SK-N-SH (cell line): ENCODE results near the gene SH2D3C. TPM values are rescaled to one million over a fixed set of nuclear protein-coding genes. Genes with fewer than 3 reads are reported as not detected.

ENCODE experiments used
- CTCF ChIA-PET: fragments of 300-600, 350-600 bp; formaldehyde crosslinking; extraction: SDS; loops from one replicate; lab custom pipeline; 2021; lab: Yijun Ruan, JAX
- POLR2A ChIA-PET: fragments of 350-600 bp; sonication (Branson Sonifier 250); formaldehyde crosslinking; extraction: SDS; loops from one replicate; lab custom pipeline; 2020; ENCODE audit warnings: antibody characterized with exemption, inconsistent platforms; lab: Yijun Ruan, JAX
- DNase-seq: peaks from one replicate; pipeline ENCODE4 v3.0.0; 2012
- H2AFZ ChIP-seq: fragments of 200-600 bp; sonication (generic); 2 replicates; pipeline ENCODE4 v1.8.1; 2016; ENCODE audit warnings: antibody characterized with exemption, mild to moderate bottlenecking, low read depth
- H3F3A ChIP-seq: fragments of 200-600 bp; sonication (generic); replicated peaks from 2 replicates; pipeline ENCODE3; 2016; ENCODE audit warnings: antibody characterized with exemption, mild to moderate bottlenecking; ENCODE audit not compliant: insufficient read depth
- H3K27ac ChIP-seq, 2 experiments: fragments of 200-500 bp in 1 of 2; fragments of 200-600 bp in 1 of 2; sonication (Bioruptor generic) in 1 of 2; sonication (generic), shearing (Covaris generic) in 1 of 2; 2 replicates each; pipeline versions ENCODE4 v1.5.1 to v1.6.1; 2014 to 2016; ENCODE audit warnings: low read depth in 2 of 2, inconsistent platforms in 1 of 2, low read length in 1 of 2, mild to moderate bottlenecking in 1 of 2, mixed read lengths in 1 of 2
- H3K27me3 ChIP-seq: fragments of 200-600 bp; sonication (generic), shearing (Covaris generic); 2 replicates; pipeline ENCODE4 v1.6.1; 2016; ENCODE audit warnings: mixed run types; ENCODE audit not compliant: insufficient read depth
- H3K36me3 ChIP-seq, 2 experiments: fragments of 200-500 bp in 1 of 2; fragments of 200-600 bp in 1 of 2; sonication (Bioruptor generic) in 1 of 2; sonication (generic) in 1 of 2; replicated peaks in 1 of 2; 2 replicates each; pipeline versions ENCODE3 to v1.5.1; 2014 to 2016; ENCODE audit warnings: low read length in 1 of 2, mild to moderate bottlenecking in 1 of 2; ENCODE audit not compliant: insufficient read depth in 2 of 2, control insufficient read depth in 1 of 2
- H3K4me1 ChIP-seq, 2 experiments: fragments of 200-500 bp in 1 of 2; fragments of 200-600 bp in 1 of 2; sonication (Bioruptor generic) in 1 of 2; sonication (generic), shearing (Covaris generic) in 1 of 2; 2 replicates each; pipeline versions ENCODE4 v1.5.1 to v1.6.1; 2014 to 2016; ENCODE audit warnings: low read depth in 1 of 2, low read length in 1 of 2, mixed run types in 1 of 2; ENCODE audit not compliant: insufficient read depth in 2 of 2, control insufficient read depth in 1 of 2
- H3K4me2 ChIP-seq: fragments of 200-600 bp; sonication (generic), shearing (Covaris generic); 2 replicates; pipeline ENCODE4 v1.6.1; 2017; ENCODE audit warnings: mixed run types
- H3K4me3 ChIP-seq, 2 experiments: fragments of 200-500 bp in 1 of 2; fragments of 200-600 bp in 1 of 2; sonication (Bioruptor generic) in 1 of 2; sonication (generic), shearing (Covaris generic) in 1 of 2; 2 replicates each; pipeline versions ENCODE4 v1.5.1 to v1.8.1; 2014 to 2016; ENCODE audit warnings: low read depth in 2 of 2, inconsistent platforms in 1 of 2, low read length in 1 of 2, mild to moderate bottlenecking in 1 of 2, mixed read lengths in 1 of 2, moderate library complexity in 1 of 2
- H3K79me2 ChIP-seq: fragments of 200-600 bp; sonication (generic); 2 replicates; pipeline ENCODE4 v1.8.1; 2017; ENCODE audit warnings: mild to moderate bottlenecking; ENCODE audit not compliant: insufficient read depth
- H3K9ac ChIP-seq: fragments of 200-600 bp; sonication (generic); 2 replicates; pipeline ENCODE4 v1.6.1; 2017; ENCODE audit warnings: mixed run types
- H3K9me2 ChIP-seq: fragments of 200-600 bp; sonication (generic); 2 replicates; pipeline ENCODE4 v1.6.1; 2017; ENCODE audit warnings: mixed run types
- H3K9me3 ChIP-seq: fragments of 200-600 bp; sonication (generic); 2 replicates; pipeline ENCODE4 v1.6.1; 2017; ENCODE audit warnings: mixed run types, mild to moderate bottlenecking, moderate library complexity
- H4K20me1 ChIP-seq: fragments of 200-600 bp; sonication (generic); 2 replicates; pipeline ENCODE4 v1.6.1; 2017; ENCODE audit warnings: mild to moderate bottlenecking, mixed run types; ENCODE audit not compliant: insufficient read depth
- CTCF ChIP-seq: fragments of 200-600 bp; sonication (generic); IDR thresholded peaks from 2 replicates; pipeline ENCODE4 v1.6.1; 2017; ENCODE audit warnings: antibody characterized with exemption, mild to moderate bottlenecking, moderate library complexity
- FOXJ3 ChIP-seq: sonication (generic); formaldehyde crosslinking; IDR thresholded peaks from 2 replicates; pipeline ENCODE4 v1.5.1; 2020; ENCODE audit warnings: mild to moderate bottlenecking, missing genetic modification reagents
- FOXM1 ChIP-seq: IDR thresholded peaks from 2 replicates; pipeline ENCODE4 v1.4.0; 2012; ENCODE audit warnings: low read depth, mild to moderate bottlenecking
- GABPA ChIP-seq: IDR thresholded peaks from 2 replicates; pipeline ENCODE4 v1.4.0; 2012; ENCODE audit warnings: low read depth, mild to moderate bottlenecking
- RAD21 ChIP-seq: IDR thresholded peaks from 2 replicates; pipeline ENCODE4 v1.6.1; 2012; ENCODE audit warnings: mild to moderate bottlenecking, low read length
- RCOR1 ChIP-seq: fragments of 150-350 bp; IDR thresholded peaks from 2 replicates; pipeline ENCODE4 v1.6.1; 2017; ENCODE audit warnings: antibody characterized with exemption, low read length
- WGBS: methylation state at CpG from one replicate; pipeline ENCODE4 v1.1.6; 2017; ENCODE audit warnings: low lambda C conversion rate; 5-methylcytosine and 5-hydroxymethylcytosine counted together
- polyA plus RNA-seq, 3 experiments: library from polyadenylated mRNA; depleted of rRNA; stranded (reverse); fragments of >200 nt; gene quantifications; 2 replicates each; pipeline ENCODE4 v1.2.3, GENCODE V29; 2012

The SH2D3C gene
- polyA plus RNA-seq, 1 of the 3 experiments (the other 2 are of a cell fraction), result 0.15 TPM

GRCh38 chr9:127689329-127690000 lies 89.0 kb downstream of the SH2D3C start:
- no peaks in the 10 kb centered on the region for H3K9me2 ChIP-seq
- peaks cover 18 to 46% of the 10 kb centered on the region in 2 experiments for H3K36me3 ChIP-seq
- H3K27ac ChIP-seq, result no peak overlapping the region
- H3K4me2 ChIP-seq, result no peak overlapping the region
- WGBS, result 94% methylated on average over 11 of the region's 13 CpGs
- H3K79me2 ChIP-seq, result no peaks in the 10 kb centered on the region
- peaks cover 0 to 3% of the 10 kb centered on the region in 2 experiments; a peak in 1 of 4 replicates for H3K4me1 ChIP-seq
- CTCF ChIA-PET, result interaction anchor here (0.6 kb wide), 1 partner anchor 105 kb away, joined by 4 read pairs; no protein-coding TSS in a partner anchor
- POLR2A ChIA-PET, result no interaction called here
- no peaks in the 10 kb centered on the region for H3F3A ChIP-seq
- H2AFZ ChIP-seq, result no peak overlapping the region
- no peak overlapping the region for H3K9ac ChIP-seq
- no peaks in the 10 kb centered on the region for H4K20me1 ChIP-seq
- no peaks in the 10 kb centered on the region for H3K27me3 ChIP-seq
- H3K9me3 ChIP-seq, result no peaks in the 10 kb centered on the region
- no peak for TF ChIP-seq CTCF
- no peak for TF ChIP-seq FOXM1
- no peak for TF ChIP-seq GABPA
- TF ChIP-seq RAD21, result no peak
- TF ChIP-seq FOXJ3, result no peak
- no peak for TF ChIP-seq RCOR1
- DNase-seq, result no peak
- H3K4me3 ChIP-seq, result no peak overlapping the region

Other genes with a start within 250 kb of the SH2D3C start
- gene STXBP1, start 166.4 kb downstream of the SH2D3C start, polyA plus RNA-seq (2012; rRNA removed), result 33.0 and 44.3 TPM in 2 replicates
- 0.19 and 0.25 TPM in 2 replicates for gene CFAP157, start 71.7 kb downstream of the SH2D3C start, polyA plus RNA-seq (2012; rRNA removed)
- gene PTRH1, start 63.0 kb downstream of the SH2D3C start, polyA plus RNA-seq (2012; rRNA removed), result 41.1 and 42.2 TPM in 2 replicates
- 0.03 and 0.05 TPM in 2 replicates for gene TTC16, start 62.6 kb downstream of the SH2D3C start, polyA plus RNA-seq (2012; rRNA removed)
- 11.9 and 17.2 TPM in 2 replicates for gene TOR2A, start 43.4 kb downstream of the SH2D3C start, polyA plus RNA-seq (2012; rRNA removed)
- 82.7 and 108 TPM in 2 replicates for gene CDK9, start 7.4 kb upstream of the SH2D3C start, polyA plus RNA-seq (2012; rRNA removed)
- gene FPGS, start 24.2 kb upstream of the SH2D3C start, polyA plus RNA-seq (2012; rRNA removed), result 82.3 and 82.7 TPM in 2 replicates
- gene ENG, start 76.0 kb upstream of the SH2D3C start, polyA plus RNA-seq (2012; rRNA removed), result 8.8 and 18.8 TPM in 2 replicates
- 103 and 125 TPM in 2 replicates for gene AK1, start 99.0 kb upstream of the SH2D3C start, polyA plus RNA-seq (2012; rRNA removed)
- gene ST6GALNAC6, start 120.9 kb upstream of the SH2D3C start, polyA plus RNA-seq (2012; rRNA removed), result 34.8 and 47.5 TPM in 2 replicates
- gene ST6GALNAC4, start 138.4 kb upstream of the SH2D3C start, polyA plus RNA-seq (2012; rRNA removed), result 28.4 and 30.2 TPM in 2 replicates
- 4.0 and 6.1 TPM in 2 replicates for gene PIP5KL1, start 152.1 kb upstream of the SH2D3C start, polyA plus RNA-seq (2012; rRNA removed)
- gene DPM2, start 159.2 kb upstream of the SH2D3C start, polyA plus RNA-seq (2012; rRNA removed), result 106 and 117 TPM in 2 replicates
- gene EEIG1, start 202.3 kb upstream of the SH2D3C start, polyA plus RNA-seq (2012; rRNA removed), result 17.9 and 26.2 TPM in 2 replicates